HEK293T (cell line): Measurements from ENCODE around the gene AMOTL2.

Source experiments
- CTCF ChIA-PET: fragments of 350-600 bp; formaldehyde crosslinking; extraction: SDS; loops from one replicate; lab custom pipeline; 2021; ENCODE audit warnings: antibody characterized with exemption, inconsistent platforms; lab: Yijun Ruan, JAX
- POLR2A ChIA-PET: fragments of 350-600 bp; formaldehyde crosslinking; extraction: SDS; loops from one replicate; lab custom pipeline; 2020; ENCODE audit warnings: antibody characterized with exemption, inconsistent platforms; lab: Yijun Ruan, JAX
- DNase-seq: peaks from one replicate; pipeline ENCODE4 v3.0.0; 2012; ENCODE audit warnings: mixed read lengths; ENCODE audit errors: extremely low spot score
- ARNT ChIP-seq: fragments of 450-650 bp; IDR thresholded peaks from 2 replicates; pipeline ENCODE4 v1.6.1; 2017; ENCODE audit warnings: mild to moderate bottlenecking
- BHLHE40 ChIP-seq: fragments of 450-650 bp; IDR thresholded peaks from 2 replicates; pipeline ENCODE4 v1.6.1; 2016; ENCODE audit warnings: mild to moderate bottlenecking, moderate library complexity, borderline replicate concordance
- CTBP1 ChIP-seq: fragments of 450-650 bp; IDR thresholded peaks from 2 replicates; pipeline ENCODE4 v1.6.1; 2016; ENCODE audit warnings: borderline replicate concordance
- ELF4 ChIP-seq: fragments of 450-650 bp; IDR thresholded peaks from 2 replicates; pipeline ENCODE4 v1.6.1; 2017; ENCODE audit warnings: antibody characterized with exemption
- FOXA1 ChIP-seq: fragments of 450-650 bp; IDR thresholded peaks from 2 replicates; pipeline ENCODE4 v1.6.1; 2016; ENCODE audit warnings: mild to moderate bottlenecking
- FOXK2 ChIP-seq: fragments of 450-650 bp; IDR thresholded peaks from 2 replicates; pipeline ENCODE4 v1.6.1; 2016; ENCODE audit warnings: mild to moderate bottlenecking
- FOXM1 ChIP-seq: fragments of 450-650 bp; IDR thresholded peaks from 2 replicates; pipeline ENCODE4 v1.6.1; 2017; ENCODE audit warnings: mild to moderate bottlenecking, borderline replicate concordance
- HDGF ChIP-seq: fragments of 450-650 bp; IDR thresholded peaks from 2 replicates; pipeline ENCODE4 v1.6.1; 2017; ENCODE audit warnings: antibody characterized with exemption, borderline replicate concordance
- L3MBTL2 ChIP-seq: fragments of 450-650 bp; conservative IDR thresholded peaks from 2 replicates; pipeline ENCODE4 v1.6.1; 2016; ENCODE audit warnings: mild to moderate bottlenecking
- LEF1 ChIP-seq: fragments of 450-650 bp; IDR thresholded peaks from 2 replicates; pipeline ENCODE4 v1.6.1; 2017; ENCODE audit warnings: mild to moderate bottlenecking, borderline replicate concordance
- NFRKB ChIP-seq: fragments of 450-650 bp; IDR thresholded peaks from 2 replicates; pipeline ENCODE4 v1.6.1; 2016; ENCODE audit warnings: mild to moderate bottlenecking, moderate library complexity
- SP1 ChIP-seq: fragments of 450-650 bp; IDR thresholded peaks from 2 replicates; pipeline ENCODE4 v1.6.1; 2017
- SUZ12 ChIP-seq: fragments of 450-650 bp; IDR thresholded peaks from 2 replicates; pipeline ENCODE4 v1.6.1; 2016; ENCODE audit warnings: mild to moderate bottlenecking
- TARDBP ChIP-seq: fragments of 450-650 bp; IDR thresholded peaks from 2 replicates; pipeline ENCODE4 v1.6.1; 2016
- ZNF384 ChIP-seq: fragments of 450-650 bp; IDR thresholded peaks from 2 replicates; pipeline ENCODE4 v1.6.1; 2016
- TF ChIP-seq, protein P1 (sequence below): fragments of 450-650 bp; IDR thresholded peaks from 2 replicates; pipeline ENCODE4 v1.6.1; 2016

AMOTL2 gene

DNA sequence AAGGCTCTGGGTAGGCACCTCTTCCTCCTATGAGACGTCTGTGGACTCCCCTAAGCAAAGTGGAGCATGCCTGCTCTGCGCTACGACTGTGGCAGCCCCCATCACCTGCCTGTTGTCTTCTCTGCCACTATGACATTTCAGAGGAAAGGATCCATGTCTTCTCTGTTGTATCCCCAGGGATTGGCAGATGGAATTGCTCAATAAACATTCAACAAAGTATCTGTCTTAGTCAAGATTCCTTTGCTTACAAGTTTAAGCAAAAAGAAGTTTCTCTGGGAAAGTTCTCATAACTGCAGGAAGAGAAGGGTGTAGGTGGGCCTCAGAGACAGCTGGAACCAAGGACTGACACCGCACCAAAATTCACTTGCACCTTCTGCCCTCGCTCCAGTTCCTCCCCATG, 34.3 kb downstream of the AMOTL2 start:
- ChIA-PET POLR2A (interaction anchor here (1.1 kb wide), 1 partner anchor 25 kb away, joined by 3 read pairs; no protein-coding TSS in a partner anchor), CTCF (no interaction called here)
- no peak for TF ChIP-seq SP1
- no peak for TF ChIP-seq CTBP1
- TF ChIP-seq ARNT: no peak
- no peak for TF ChIP-seq LEF1
- TF ChIP-seq, protein P1, sequence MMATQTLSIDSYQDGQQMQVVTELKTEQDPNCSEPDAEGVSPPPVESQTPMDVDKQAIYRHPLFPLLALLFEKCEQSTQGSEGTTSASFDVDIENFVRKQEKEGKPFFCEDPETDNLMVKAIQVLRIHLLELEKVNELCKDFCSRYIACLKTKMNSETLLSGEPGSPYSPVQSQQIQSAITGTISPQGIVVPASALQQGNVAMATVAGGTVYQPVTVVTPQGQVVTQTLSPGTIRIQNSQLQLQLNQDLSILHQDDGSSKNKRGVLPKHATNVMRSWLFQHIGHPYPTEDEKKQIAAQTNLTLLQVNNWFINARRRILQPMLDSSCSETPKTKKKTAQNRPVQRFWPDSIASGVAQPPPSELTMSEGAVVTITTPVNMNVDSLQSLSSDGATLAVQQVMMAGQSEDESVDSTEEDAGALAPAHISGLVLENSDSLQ: no peak
- TF ChIP-seq HDGF: no peak
- TF ChIP-seq ELF4: no peak
- no peak for TF ChIP-seq TARDBP
- TF ChIP-seq NFRKB: no peak
- TF ChIP-seq FOXK2: no peak
- TF ChIP-seq ZNF384: no peak
- TF ChIP-seq FOXA1: no peak
- TF ChIP-seq FOXM1: no peak
- no peak for TF ChIP-seq BHLHE40
- no peak for TF ChIP-seq L3MBTL2
- no peak for DNase-seq

DNA sequence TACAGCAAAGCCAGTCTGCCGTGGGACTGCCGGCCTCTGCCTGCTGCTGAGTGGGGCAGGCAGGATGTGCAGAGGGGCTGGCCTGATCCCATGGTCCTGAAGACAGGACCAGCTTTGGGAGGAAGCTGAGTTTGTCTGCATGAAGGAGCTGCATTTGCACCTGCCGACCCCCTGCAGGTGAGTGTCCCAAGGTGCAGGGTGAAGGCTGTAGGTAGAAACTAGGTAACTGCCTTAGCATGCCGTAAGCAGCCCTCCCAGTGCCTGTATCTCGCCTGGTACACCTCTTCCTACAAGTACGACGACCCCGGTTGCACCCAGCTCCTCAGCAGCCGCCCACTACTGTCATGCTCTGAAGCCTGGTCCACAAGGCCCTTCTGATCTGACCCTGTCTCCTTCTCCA, 34.9 kb downstream of the AMOTL2 start:
- POLR2A ChIA-PET: interaction anchor here (1.1 kb wide), 1 partner anchor 25 kb away, joined by 3 read pairs; no protein-coding TSS in a partner anchor
- TF ChIP-seq L3MBTL2 (no peak), TARDBP (no peak), NFRKB (no peak), HDGF (no peak), CTBP1 (no peak), BHLHE40 (no peak), LEF1 (no peak), FOXK2 (no peak), ELF4 (no peak)
- no peak for DNase-seq
- CTCF ChIA-PET: no interaction called here

DNA sequence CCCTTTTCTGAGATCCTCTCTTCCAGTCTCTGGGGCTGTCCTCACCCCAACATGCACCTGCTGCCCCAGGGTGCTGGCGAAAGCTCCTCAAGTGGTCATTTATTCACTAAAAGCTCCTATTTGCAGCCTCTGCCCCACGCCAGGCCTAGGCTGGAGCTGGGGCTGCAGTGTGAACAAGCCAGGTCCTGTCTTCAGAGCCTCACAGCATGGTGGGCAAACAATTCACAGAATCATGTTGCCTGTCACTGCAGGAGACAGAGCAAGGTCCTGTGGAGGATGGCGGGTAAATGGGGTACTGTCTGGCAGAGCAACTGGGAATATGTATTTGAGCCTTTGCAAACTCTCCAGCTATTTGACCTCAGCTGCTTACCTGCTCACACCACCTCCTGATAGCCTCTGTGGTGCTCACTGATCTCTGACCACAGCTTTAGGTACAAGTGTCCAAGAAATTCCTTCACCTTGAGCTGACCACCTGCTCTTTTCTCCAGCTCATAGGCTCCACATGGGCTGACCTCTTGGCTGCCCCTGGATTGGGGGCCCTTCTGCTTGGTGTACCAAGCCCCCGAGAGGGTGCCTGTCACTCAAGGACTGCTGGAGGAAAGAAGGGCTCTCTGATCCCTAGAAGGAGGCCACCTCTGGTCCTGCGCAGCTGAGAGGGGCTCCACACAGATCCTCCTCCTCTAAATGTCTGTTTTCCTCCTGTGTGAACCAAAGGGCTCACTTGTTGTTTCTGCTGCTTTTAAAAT, 35.6 kb downstream of the AMOTL2 start:
- ChIA-PET POLR2A (interaction anchor here (2.1 kb wide), 1 partner anchor 35 kb away, joined by 6 read pairs; the partner anchor contains the start of gene AMOTL2), CTCF (no interaction called here)
- no peak for DNase-seq
- TF ChIP-seq FOXM1 (no peak), CTBP1 (no peak)

DNA sequence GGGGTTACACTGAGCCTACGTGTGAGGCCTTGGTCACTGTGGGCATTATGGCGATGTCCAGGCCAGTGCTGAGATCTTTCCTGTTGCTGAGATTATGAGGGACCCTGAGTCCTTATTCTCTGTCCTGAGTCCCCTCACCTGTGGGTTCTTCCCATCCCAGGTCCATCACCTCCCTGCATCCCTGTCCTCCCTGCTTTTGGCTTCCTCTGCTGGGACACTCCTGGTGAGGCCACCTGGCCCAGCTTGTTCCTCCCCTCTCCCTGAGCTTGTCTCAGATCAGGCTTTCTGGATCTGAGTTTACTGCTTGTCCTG, 36.1 kb downstream of the AMOTL2 start:
- CTCF ChIA-PET: no interaction called here
- POLR2A ChIA-PET: interaction anchor here (2.1 kb wide), 1 partner anchor 36 kb away, joined by 6 read pairs; the partner anchor contains the start of gene AMOTL2
- TF ChIP-seq, protein P1: no peak
- TF ChIP-seq SP1: no peak
- TF ChIP-seq BHLHE40: no peak
- no peak for TF ChIP-seq ZNF384
- no peak for TF ChIP-seq ELF4
- no peak for TF ChIP-seq LEF1
- TF ChIP-seq NFRKB: no peak
- no peak for TF ChIP-seq TARDBP
- TF ChIP-seq FOXM1: no peak
- TF ChIP-seq FOXK2: no peak
- no peak for TF ChIP-seq ARNT
- TF ChIP-seq FOXA1: no peak
- no peak for TF ChIP-seq CTBP1
- TF ChIP-seq SUZ12: no peak
- TF ChIP-seq L3MBTL2: no peak
- TF ChIP-seq HDGF: no peak
- no peak for DNase-seq

DNA sequence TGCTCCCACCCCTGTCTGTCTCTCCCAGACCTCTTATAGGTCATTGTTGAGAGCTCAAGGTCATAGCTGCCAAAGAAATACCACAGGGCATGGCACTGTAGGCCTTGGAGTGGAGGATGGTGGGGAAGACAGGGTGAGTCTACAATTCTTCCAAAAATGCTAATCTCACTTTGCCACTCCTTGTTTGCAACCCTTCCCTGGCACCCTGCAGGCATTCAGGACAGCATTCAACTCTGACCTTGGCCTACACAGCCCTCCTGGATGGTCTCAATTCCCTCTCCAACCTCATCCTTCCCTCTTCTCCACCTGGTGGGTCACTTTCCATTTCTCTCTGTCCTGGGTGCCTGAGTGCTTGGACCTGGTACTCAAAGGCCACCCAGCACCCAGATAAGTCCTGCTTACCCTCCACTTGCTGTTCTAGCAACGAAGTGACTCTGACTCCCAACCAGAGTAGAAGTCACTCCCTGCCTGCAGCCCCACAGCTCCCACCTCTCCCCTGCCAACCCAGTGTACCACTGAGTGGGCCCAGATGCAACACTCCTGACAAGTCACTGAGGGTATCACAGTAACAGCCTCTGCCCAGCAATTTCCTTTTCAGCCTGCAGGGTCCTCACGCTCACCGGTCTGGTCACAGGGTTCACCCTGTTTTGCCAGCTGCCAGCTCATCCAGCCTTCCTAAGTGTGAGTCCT, 36.6 kb downstream of the AMOTL2 start:
- TF ChIP-seq FOXA1 (no peak), NFRKB (no peak), LEF1 (no peak), ARNT (no peak), SUZ12 (no peak), TARDBP (no peak), SP1 (no peak), BHLHE40 (no peak), CTBP1 (no peak), FOXK2 (no peak), ZNF384 (no peak), FOXM1 (no peak), ELF4 (no peak), HDGF (no peak)
- TF ChIP-seq, protein P1: no peak
- POLR2A ChIA-PET: interaction anchor here (2.1 kb wide), 1 partner anchor 36 kb away, joined by 6 read pairs; the partner anchor contains the start of gene AMOTL2

More for the DNA sequence above, 36.6 kb downstream of the AMOTL2 start:
- no peak for DNase-seq
- CTCF ChIA-PET: no interaction called here
